ENCODE results near the gene SAA1. TPM values are rescaled to one million over a fixed set of nuclear protein-coding genes. Genes with fewer than 3 reads are reported as not detected.

SAA1 gene
- total RNA-seq, 2 experiments from 2014 or later = not detected

Other genes starting within 250 kb of the SAA1 start
- gene TPH1, start 220.0 kb upstream of the SAA1 start, total RNA-seq = under 1 TPM; 0.28 to 0.40 TPM
- 10 to 100 TPM; 24.0 to 27.0 TPM for gene SAAL1, start 160.2 kb upstream of the SAA1 start, total RNA-seq
- not detected for gene MRGPRX3, start 133.7 kb upstream of the SAA1 start, total RNA-seq
- gene MRGPRX4, start 93.4 kb upstream of the SAA1 start, total RNA-seq = not detected
- not detected for gene SAA4, start 29.5 kb upstream of the SAA1 start, total RNA-seq
- not detected for gene SAA2, start 17.6 kb upstream of the SAA1 start, total RNA-seq
- gene HPS5, start 55.9 kb downstream of the SAA1 start, total RNA-seq = 10 to 100 TPM; 16.1 to 17.8 TPM
- gene GTF2H1, start 56.3 kb downstream of the SAA1 start, total RNA-seq = 10 to 100 TPM; 44.4 to 47.9 TPM
- 100 to 1,000 TPM; 824 to 837 TPM for gene LDHA, start 128.3 kb downstream of the SAA1 start, total RNA-seq
- gene LDHC, start 146.1 kb downstream of the SAA1 start, total RNA-seq = not detected
- gene LDHAL6A, start 189.6 kb downstream of the SAA1 start, total RNA-seq = not detected